H9 (cell line): ENCODE measurements around the gene APOL4. TPM values are rescaled to one million over a fixed set of nuclear protein-coding genes. Genes with fewer than 3 reads are reported as not detected.

Experiments used
- DNase-seq: peaks from one replicate; pipeline ENCODE4 v3.0.0-alpha.2; 2017
- H2AFZ ChIP-seq: one replicate; pipeline ENCODE4 v1.6.1; 2013; ENCODE audit warnings: mild to moderate bottlenecking, low read length, control low read depth, moderate library complexity
- H2AK5ac ChIP-seq: 2 replicates; pipeline ENCODE4 v1.6.1; 2013; ENCODE audit warnings: low read length, control low read depth, mixed read lengths; ENCODE audit not compliant: insufficient read length
- H2BK120ac ChIP-seq: one replicate; pipeline ENCODE4 v1.6.1; 2013; ENCODE audit warnings: low read depth, mild to moderate bottlenecking, low read length, control low read depth, inconsistent platforms; ENCODE audit not compliant: poor library complexity, severe bottlenecking
- H2BK12ac ChIP-seq: 2 replicates; pipeline ENCODE4 v1.6.1; 2013; ENCODE audit warnings: low read length, control low read depth, mixed read lengths, low read depth; ENCODE audit not compliant: insufficient read length
- H2BK15ac ChIP-seq: 2 replicates; pipeline ENCODE4 v1.6.1; 2013; ENCODE audit warnings: low read depth, low read length, control low read depth
- H2BK20ac ChIP-seq: one replicate; pipeline ENCODE4 v1.6.1; 2013; ENCODE audit warnings: low read depth, mild to moderate bottlenecking, low read length, control low read depth, inconsistent platforms; ENCODE audit not compliant: poor library complexity, severe bottlenecking
- H2BK5ac ChIP-seq: 2 replicates; pipeline ENCODE4 v1.6.1; 2013; ENCODE audit warnings: low read length, control low read depth, mixed read lengths; ENCODE audit not compliant: insufficient read length
- H3K14ac ChIP-seq: 2 replicates; pipeline ENCODE4 v1.6.1; 2013; ENCODE audit warnings: low read length, control low read depth; ENCODE audit not compliant: insufficient read depth
- H3K18ac ChIP-seq: 2 replicates; pipeline ENCODE4 v1.6.1; 2013; ENCODE audit warnings: low read depth, mild to moderate bottlenecking, mixed read lengths, low read length, control low read depth; ENCODE audit not compliant: insufficient read length
- H3K23ac ChIP-seq: 2 replicates; pipeline ENCODE4 v1.6.1; 2013; ENCODE audit warnings: low read length, control low read depth, mixed read lengths, low read depth; ENCODE audit not compliant: insufficient read length
- H3K23me2 ChIP-seq: 2 replicates; pipeline ENCODE4 v1.6.1; 2013; ENCODE audit warnings: low read depth, mild to moderate bottlenecking, mixed read lengths, low read length, control low read depth; ENCODE audit not compliant: insufficient read length, poor library complexity, severe bottlenecking
- H3K27ac ChIP-seq: 2 replicates; pipeline ENCODE4 v1.5.1; 2013; ENCODE audit warnings: low read length, control low read depth, mixed read lengths, low read depth; ENCODE audit not compliant: insufficient read length
- H3K27me3 ChIP-seq: 2 replicates; pipeline ENCODE4 v1.6.1; 2013; ENCODE audit warnings: low read length, control low read depth, inconsistent platforms; ENCODE audit not compliant: insufficient read depth
- H3K4ac ChIP-seq: 2 replicates; pipeline ENCODE4 v1.6.1; 2013; ENCODE audit warnings: low read depth, mild to moderate bottlenecking, control low read depth, inconsistent platforms, low read length, moderate library complexity
- H3K4me1 ChIP-seq: 2 replicates; pipeline ENCODE4 v1.6.1; 2013; ENCODE audit warnings: low read length, control low read depth, inconsistent platforms; ENCODE audit not compliant: insufficient read depth
- H3K4me2 ChIP-seq: 2 replicates; pipeline ENCODE4 v1.6.1; 2013; ENCODE audit warnings: low read length, control low read depth, mixed read lengths; ENCODE audit not compliant: insufficient read length, insufficient read depth
- H3K56ac ChIP-seq: 2 replicates; pipeline ENCODE4 v1.6.1; 2013; ENCODE audit warnings: low read depth, mild to moderate bottlenecking, mixed read lengths, low read length, control low read depth; ENCODE audit not compliant: insufficient read length
- H3K79me1 ChIP-seq: 2 replicates; pipeline ENCODE4 v1.6.1; 2013; ENCODE audit warnings: low read depth, mild to moderate bottlenecking, moderate library complexity, low read length, control low read depth, inconsistent platforms; ENCODE audit not compliant: insufficient read depth, poor library complexity, severe bottlenecking
- H3K79me2 ChIP-seq: 2 replicates; pipeline ENCODE4 v1.6.1; 2013; ENCODE audit warnings: low read length, control low read depth, inconsistent platforms; ENCODE audit not compliant: insufficient read depth
- H3K9ac ChIP-seq: 2 replicates; pipeline ENCODE4 v1.6.1; 2013; ENCODE audit warnings: low read length, control low read depth, mixed read lengths; ENCODE audit not compliant: insufficient read length; ENCODE audit errors: extremely low read depth
- H3K9me3 ChIP-seq: one replicate; pipeline ENCODE4 v1.6.1; 2013; ENCODE audit warnings: low read depth, low read length, inconsistent platforms; ENCODE audit not compliant: control insufficient read depth
- H3T11ph ChIP-seq: one replicate; pipeline ENCODE4 v1.6.1; 2013; ENCODE audit warnings: mild to moderate bottlenecking, low read length, control low read depth, inconsistent platforms
- H4K20me1 ChIP-seq: one replicate; pipeline ENCODE4 v1.6.1; 2013; ENCODE audit not compliant: control insufficient read depth, insufficient read length, insufficient read depth
- H4K5ac ChIP-seq: 2 replicates; pipeline ENCODE4 v1.6.1; 2013; ENCODE audit warnings: low read depth, mild to moderate bottlenecking, mixed read lengths, low read length, control low read depth; ENCODE audit not compliant: insufficient read length
- H4K8ac ChIP-seq: replicated peaks from 2 replicates; pipeline ENCODE4 v1.6.1; 2013; ENCODE audit warnings: low read length, control low read depth, mixed read lengths, low read depth; ENCODE audit not compliant: insufficient read length
- H4K91ac ChIP-seq: 2 replicates; pipeline ENCODE4 v1.6.1; 2013; ENCODE audit warnings: low read depth, mild to moderate bottlenecking, moderate library complexity, mixed read lengths, low read length, control low read depth; ENCODE audit not compliant: insufficient read length
- H3K27ac Mint-ChIP-seq, 3 experiments: 2 replicates in 2 of 3; 3 replicates in 1 of 3; pipeline ENCODE4 v1.8.0; 2020 to 2021; ENCODE audit warnings: mixed read lengths in 3 of 3, mild to moderate bottlenecking in 1 of 3, moderate library complexity in 1 of 3
- H3K27me3 Mint-ChIP-seq: 2 replicates; pipeline ENCODE4 v1.8.0; 2021; ENCODE audit warnings: low read depth, mild to moderate bottlenecking, moderate library complexity, mixed read lengths
- H3K36me3 Mint-ChIP-seq, 3 experiments: 2 replicates in 2 of 3; 3 replicates in 1 of 3; pipeline ENCODE4 v1.8.0; 2020 to 2021; ENCODE audit warnings: low read depth in 3 of 3, mixed read lengths in 3 of 3; ENCODE audit not compliant: insufficient read depth in 1 of 3
- H3K4me1 Mint-ChIP-seq, 2 experiments: 2 replicates each; pipeline ENCODE4 v1.8.0; 2020; ENCODE audit warnings: mixed read lengths in 2 of 2
- H3K4me3 Mint-ChIP-seq, 2 experiments: 2 replicates in 1 of 2; 3 replicates in 1 of 2; pipeline ENCODE4 v1.8.0; 2020 to 2021; ENCODE audit warnings: mild to moderate bottlenecking in 2 of 2, mixed read lengths in 2 of 2, moderate library complexity in 1 of 2
- H3K9me3 Mint-ChIP-seq, 2 experiments: 2 replicates in 1 of 2; 3 replicates in 1 of 2; pipeline ENCODE4 v1.8.0; 2020; ENCODE audit warnings: mild to moderate bottlenecking in 2 of 2, mixed read lengths in 2 of 2, moderate library complexity in 1 of 2
- WGBS: extraction: QIAGEN DNeasy Blood & Tissue Kit; methylation state at CpG from one replicate; pipeline ENCODE4 v1.1.7; 2013; ENCODE audit warnings: missing lambda C conversion rate, low lambda C conversion rate, mixed read lengths; ENCODE audit not compliant: insufficient read length; ENCODE audit errors: extremely low coverage; 5-methylcytosine and 5-hydroxymethylcytosine counted together
- total RNA-seq: library from RNA; stranded (reverse); gene quantifications from 2 replicates; pipeline ENCODE4 v1.2.1, GENCODE V29; 2021
- TF ChIP-seq, protein P1 (sequence below): fragments of 200-600 bp; sonication (generic); conservative IDR thresholded peaks from 3 replicates; pipeline ENCODE4 v1.8.0; 2021; ENCODE audit warnings: antibody characterized with exemption, mild to moderate bottlenecking

APOL4 gene
- total RNA-seq, 1 experiment from 2014 or later, result not detected

DNA sequence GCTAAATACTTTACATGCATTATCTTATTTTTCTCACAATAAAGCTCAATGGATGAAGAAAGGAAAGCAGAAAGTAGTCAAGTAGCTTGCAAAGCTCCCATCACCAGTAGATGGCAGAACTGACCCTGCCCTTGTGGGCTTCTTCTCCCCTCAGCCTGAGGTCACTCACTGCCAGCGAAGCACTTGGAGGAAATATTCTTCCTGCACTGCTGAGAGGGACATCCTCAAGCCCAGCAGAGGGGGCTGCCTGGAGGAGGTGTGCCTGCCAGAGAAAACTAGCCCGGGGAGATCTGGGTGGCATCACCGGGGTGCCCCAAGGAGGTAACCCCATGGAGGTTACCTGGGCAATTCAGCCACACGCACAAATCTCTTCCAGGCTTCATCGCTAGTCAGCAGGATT, 6.6 kb downstream of the APOL4 start:
- Histone ChIP-seq H3K9ac (no peak overlapping the region), H4K91ac (no peak overlapping the region), H3K23me2 (no peaks in the 10 kb centered on the region), H4K8ac (no peak overlapping the region), H3K18ac (no peak overlapping the region), H3K79me2 (no peaks in the 10 kb centered on the region), H2BK20ac (no peak overlapping the region), H2AFZ (no peak overlapping the region), H3K4ac (no peak overlapping the region), H3K27ac (no peak overlapping the region), H3K27me3 (no peaks in the 10 kb centered on the region), H3K14ac (no peak overlapping the region), H2BK12ac (no peak overlapping the region), H2BK15ac (no peak overlapping the region), H3T11ph (no peak overlapping the region), H3K9me3 (no peaks in the 10 kb centered on the region), H2AK5ac (no peak overlapping the region), H4K20me1 (no peaks in the 10 kb centered on the region), H2BK5ac (no peak overlapping the region), H3K4me2 (no peak overlapping the region), H3K79me1 (no peaks in the 10 kb centered on the region), H3K4me1 (peaks cover 4% of the 10 kb centered on the region; the same call in 1 of the 2 replicates), H3K23ac (no peak overlapping the region), H4K5ac (no peak overlapping the region), H2BK120ac (no peak overlapping the region), H3K56ac (no peak overlapping the region)
- no peak overlapping the region for H3K4me3 Mint-ChIP-seq
- no CpG with 5 or more reads among the region's 5 CpGs for WGBS
- H3K9me3 Mint-ChIP-seq, result peaks cover 4 to 5% of the 10 kb centered on the region in 2 experiments; a peak in 4 of 5 replicates
- DNase-seq, result peak; percentile 86
- peaks cover 47 to 53% of the 10 kb centered on the region in 2 experiments for H3K4me1 Mint-ChIP-seq
- no peak overlapping the region; a peak in 1 of 7 replicates for H3K27ac Mint-ChIP-seq
- TF ChIP-seq, protein P1, sequence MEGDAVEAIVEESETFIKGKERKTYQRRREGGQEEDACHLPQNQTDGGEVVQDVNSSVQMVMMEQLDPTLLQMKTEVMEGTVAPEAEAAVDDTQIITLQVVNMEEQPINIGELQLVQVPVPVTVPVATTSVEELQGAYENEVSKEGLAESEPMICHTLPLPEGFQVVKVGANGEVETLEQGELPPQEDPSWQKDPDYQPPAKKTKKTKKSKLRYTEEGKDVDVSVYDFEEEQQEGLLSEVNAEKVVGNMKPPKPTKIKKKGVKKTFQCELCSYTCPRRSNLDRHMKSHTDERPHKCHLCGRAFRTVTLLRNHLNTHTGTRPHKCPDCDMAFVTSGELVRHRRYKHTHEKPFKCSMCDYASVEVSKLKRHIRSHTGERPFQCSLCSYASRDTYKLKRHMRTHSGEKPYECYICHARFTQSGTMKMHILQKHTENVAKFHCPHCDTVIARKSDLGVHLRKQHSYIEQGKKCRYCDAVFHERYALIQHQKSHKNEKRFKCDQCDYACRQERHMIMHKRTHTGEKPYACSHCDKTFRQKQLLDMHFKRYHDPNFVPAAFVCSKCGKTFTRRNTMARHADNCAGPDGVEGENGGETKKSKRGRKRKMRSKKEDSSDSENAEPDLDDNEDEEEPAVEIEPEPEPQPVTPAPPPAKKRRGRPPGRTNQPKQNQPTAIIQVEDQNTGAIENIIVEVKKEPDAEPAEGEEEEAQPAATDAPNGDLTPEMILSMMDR, result peak; percentile 95
- H3K36me3 Mint-ChIP-seq, result peaks cover 0 to 8% (median 5%) of the 10 kb centered on the region in 3 experiments; a peak in 3 of 7 replicates
- H3K27me3 Mint-ChIP-seq, result peaks cover 2% of the 10 kb centered on the region; the same call in 1 of the 2 replicates
